HEK293 (cell line): ENCODE results near the gene MRPL19.

Experiments
- CTCF ChIA-PET: fragments of 350-600 bp; formaldehyde crosslinking; extraction: SDS; loops from one replicate; lab custom pipeline; 2021; ENCODE audit warnings: antibody characterized with exemption; lab: Yijun Ruan, JAX
- POLR2A ChIA-PET: fragments of 300-600 bp; formaldehyde crosslinking; extraction: SDS; loops from one replicate; lab custom pipeline; 2020; ENCODE audit warnings: antibody characterized with exemption, inconsistent platforms; lab: Yijun Ruan, JAX
- H3K27ac ChIP-seq: fragments of 200-500 bp; sonication (Bioruptor generic); 2 replicates; pipeline ENCODE4 v1.5.1; 2014; ENCODE audit warnings: low read depth, low read length, control low read depth, inconsistent platforms; ENCODE audit errors: extremely low read depth
- H3K36me3 ChIP-seq, 2 experiments: fragments of 200-500 bp in 1 of 2; sonication (Bioruptor generic) in 1 of 2; 1 replicate in 1 of 2; 2 replicates in 1 of 2; pipeline ENCODE4 v1.5.1; 2014 to 2017; ENCODE audit warnings: inconsistent platforms in 2 of 2, low read length in 2 of 2; ENCODE audit not compliant: control insufficient read depth in 2 of 2, insufficient read depth in 1 of 2
- H3K4me1 ChIP-seq: fragments of 200-500 bp; sonication (Bioruptor generic); 2 replicates; pipeline ENCODE4 v1.5.1; 2014; ENCODE audit warnings: mild to moderate bottlenecking, low read length, inconsistent platforms; ENCODE audit not compliant: control insufficient read depth, insufficient read depth
- H3K4me3 ChIP-seq: 2 replicates; pipeline ENCODE4 v1.5.1; 2011; ENCODE audit warnings: low read depth, mild to moderate bottlenecking, control low read depth, low read length, moderate library complexity
- H3K9me3 ChIP-seq: fragments of 200-500 bp; sonication (Bioruptor generic); 2 replicates; pipeline ENCODE4 v1.5.1; 2014; ENCODE audit warnings: low read depth, low read length, inconsistent platforms; ENCODE audit not compliant: control insufficient read depth, insufficient read depth
- HIC1 ChIP-seq: fragments of 450-650 bp; formaldehyde crosslinking; IDR thresholded peaks from 2 replicates; pipeline ENCODE4 v1.5.1; 2016; ENCODE audit warnings: missing biosample characterization, missing genetic modification characterization
- KLF16 ChIP-seq: fragments of 450-650 bp; formaldehyde crosslinking; IDR thresholded peaks from 2 replicates; pipeline ENCODE4 v1.5.1; 2017; ENCODE audit warnings: missing biosample characterization, missing genetic modification characterization
- ZBTB1 ChIP-seq: fragments of 450-650 bp; formaldehyde crosslinking; IDR thresholded peaks from 2 replicates; pipeline ENCODE4 v1.5.1; 2016; ENCODE audit warnings: missing biosample characterization, missing genetic modification characterization
- ZBTB21 ChIP-seq: fragments of 450-650 bp; formaldehyde crosslinking; IDR thresholded peaks from 2 replicates; pipeline ENCODE4 v1.5.1; 2017; ENCODE audit warnings: missing biosample characterization, missing genetic modification characterization
- ZEB2 ChIP-seq: fragments of 450-650 bp; formaldehyde crosslinking; IDR thresholded peaks from 2 replicates; pipeline ENCODE4 v1.5.1; 2016; ENCODE audit warnings: missing biosample characterization, missing genetic modification characterization
- ZFP3 ChIP-seq: fragments of 450-650 bp; formaldehyde crosslinking; IDR thresholded peaks from 2 replicates; pipeline ENCODE4 v1.5.1; 2016; ENCODE audit warnings: low read depth, missing biosample characterization, missing genetic modification characterization
- ZFP37 ChIP-seq: fragments of 450-650 bp; formaldehyde crosslinking; IDR thresholded peaks from 2 replicates; pipeline ENCODE4 v1.5.1; 2016; ENCODE audit warnings: missing biosample characterization, missing genetic modification characterization
- ZNF248 ChIP-seq: fragments of 450-650 bp; formaldehyde crosslinking; IDR thresholded peaks from 2 replicates; pipeline ENCODE4 v1.5.1; 2017; ENCODE audit warnings: missing biosample characterization, missing genetic modification characterization
- ZNF266 ChIP-seq: fragments of 450-650 bp; formaldehyde crosslinking; IDR thresholded peaks from 2 replicates; pipeline ENCODE4 v1.5.1; 2016; ENCODE audit warnings: missing biosample characterization, missing genetic modification characterization, low read depth
- ZNF544 ChIP-seq: fragments of 450-650 bp; formaldehyde crosslinking; IDR thresholded peaks from 2 replicates; pipeline ENCODE4 v1.5.0; 2017; ENCODE audit warnings: missing biosample characterization, missing genetic modification characterization
- ZNF549 ChIP-seq: fragments of 450-650 bp; IDR thresholded peaks from 2 replicates; pipeline ENCODE4 v1.5.1; 2018; ENCODE audit warnings: missing biosample characterization, missing genetic modification characterization, mild to moderate bottlenecking, inconsistent platforms, moderate library complexity
- ZNF558 ChIP-seq: fragments of 450-650 bp; formaldehyde crosslinking; IDR thresholded peaks from 2 replicates; pipeline ENCODE4 v1.5.1; 2016; ENCODE audit warnings: missing biosample characterization, missing genetic modification characterization
- ZNF560 ChIP-seq: fragments of 450-650 bp; formaldehyde crosslinking; IDR thresholded peaks from 2 replicates; pipeline ENCODE4 v1.5.1; 2017; ENCODE audit warnings: missing biosample characterization, missing genetic modification characterization, borderline replicate concordance
- ZNF610 ChIP-seq: fragments of 450-650 bp; formaldehyde crosslinking; IDR thresholded peaks from 2 replicates; pipeline ENCODE4 v1.5.1; 2016; ENCODE audit warnings: missing biosample characterization, missing genetic modification characterization, borderline replicate concordance
- ZNF621 ChIP-seq: fragments of 450-650 bp; formaldehyde crosslinking; IDR thresholded peaks from 2 replicates; pipeline ENCODE4 v1.5.1; 2017; ENCODE audit warnings: missing biosample characterization, missing genetic modification characterization
- ZNF623 ChIP-seq: fragments of 450-650 bp; formaldehyde crosslinking; IDR thresholded peaks from 2 replicates; pipeline ENCODE4 v1.5.1; 2016; ENCODE audit warnings: missing biosample characterization, missing genetic modification characterization
- ZNF654 ChIP-seq: fragments of 450-650 bp; formaldehyde crosslinking; IDR thresholded peaks from 2 replicates; pipeline ENCODE4 v1.5.1; 2016; ENCODE audit warnings: low read depth, missing biosample characterization, missing genetic modification characterization
- ZNF664 ChIP-seq: fragments of 450-650 bp; formaldehyde crosslinking; IDR thresholded peaks from 2 replicates; pipeline ENCODE4 v1.5.1; 2016; ENCODE audit warnings: missing biosample characterization, missing genetic modification characterization
- ZNF791 ChIP-seq: fragments of 450-650 bp; formaldehyde crosslinking; IDR thresholded peaks from 2 replicates; pipeline ENCODE4 v1.5.1; 2016; ENCODE audit warnings: missing biosample characterization, missing genetic modification characterization
- ZNF830 ChIP-seq: fragments of 450-650 bp; IDR thresholded peaks from 2 replicates; pipeline ENCODE4 v1.5.0; 2018; ENCODE audit warnings: missing biosample characterization, missing genetic modification characterization, low read depth, mild to moderate bottlenecking, moderate library complexity
- TF ChIP-seq, protein P1 (sequence below): fragments of 450-650 bp; formaldehyde crosslinking; IDR thresholded peaks from 2 replicates; pipeline ENCODE4 v1.5.1; 2016; ENCODE audit warnings: missing biosample characterization, missing genetic modification characterization, borderline replicate concordance
- TF ChIP-seq, protein P2 (sequence below): fragments of 450-650 bp; formaldehyde crosslinking; IDR thresholded peaks from 2 replicates; pipeline ENCODE4 v1.5.1; 2017; ENCODE audit warnings: missing biosample characterization, missing genetic modification characterization

Gene MRPL19

DNA sequence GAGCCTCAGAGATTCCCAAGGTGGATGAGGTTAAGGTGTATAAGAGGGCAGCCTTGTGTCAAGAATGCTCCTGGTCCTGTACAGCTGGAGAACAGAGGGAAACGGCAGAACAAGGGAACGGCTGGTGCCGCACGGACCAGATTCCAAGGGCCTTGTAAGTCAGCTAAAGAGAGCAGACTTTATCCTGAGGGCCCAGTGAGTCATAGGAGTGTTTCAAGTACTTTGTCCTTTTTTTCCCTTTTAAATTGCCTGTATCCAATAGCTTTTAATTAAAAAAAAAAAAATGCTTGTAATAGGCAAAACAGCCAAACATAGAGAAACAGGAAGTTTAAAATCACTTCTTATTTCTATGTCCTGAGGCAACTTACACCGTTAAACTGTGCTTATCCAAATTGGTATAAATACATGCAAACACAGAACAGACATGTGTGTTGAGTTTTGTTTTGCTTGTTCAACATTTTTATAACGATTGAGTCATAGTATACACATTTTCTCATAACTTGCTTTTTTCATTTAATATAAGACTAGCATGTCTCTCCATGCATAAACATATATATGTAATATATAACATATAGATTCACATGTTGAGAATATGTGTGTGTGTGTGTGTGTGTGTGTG is 43.8 kb upstream of the MRPL19 start:
- TF ChIP-seq ZNF549 (no peak), ZNF558 (tag by site-specific recombination) (no peak), ZEB2 (no peak), ZNF544 (tag by site-specific recombination) (no peak), ZNF791 (tag by site-specific recombination) (no peak), ZFP3 (tag by site-specific recombination) (no peak), ZBTB21 (tag by site-specific recombination) (no peak), ZNF266 (tag by site-specific recombination) (no peak), ZNF830 (tag by site-specific recombination) (no peak), KLF16 (no peak), ZNF248 (tag by site-specific recombination) (no peak)
- TF ChIP-seq, protein P1, sequence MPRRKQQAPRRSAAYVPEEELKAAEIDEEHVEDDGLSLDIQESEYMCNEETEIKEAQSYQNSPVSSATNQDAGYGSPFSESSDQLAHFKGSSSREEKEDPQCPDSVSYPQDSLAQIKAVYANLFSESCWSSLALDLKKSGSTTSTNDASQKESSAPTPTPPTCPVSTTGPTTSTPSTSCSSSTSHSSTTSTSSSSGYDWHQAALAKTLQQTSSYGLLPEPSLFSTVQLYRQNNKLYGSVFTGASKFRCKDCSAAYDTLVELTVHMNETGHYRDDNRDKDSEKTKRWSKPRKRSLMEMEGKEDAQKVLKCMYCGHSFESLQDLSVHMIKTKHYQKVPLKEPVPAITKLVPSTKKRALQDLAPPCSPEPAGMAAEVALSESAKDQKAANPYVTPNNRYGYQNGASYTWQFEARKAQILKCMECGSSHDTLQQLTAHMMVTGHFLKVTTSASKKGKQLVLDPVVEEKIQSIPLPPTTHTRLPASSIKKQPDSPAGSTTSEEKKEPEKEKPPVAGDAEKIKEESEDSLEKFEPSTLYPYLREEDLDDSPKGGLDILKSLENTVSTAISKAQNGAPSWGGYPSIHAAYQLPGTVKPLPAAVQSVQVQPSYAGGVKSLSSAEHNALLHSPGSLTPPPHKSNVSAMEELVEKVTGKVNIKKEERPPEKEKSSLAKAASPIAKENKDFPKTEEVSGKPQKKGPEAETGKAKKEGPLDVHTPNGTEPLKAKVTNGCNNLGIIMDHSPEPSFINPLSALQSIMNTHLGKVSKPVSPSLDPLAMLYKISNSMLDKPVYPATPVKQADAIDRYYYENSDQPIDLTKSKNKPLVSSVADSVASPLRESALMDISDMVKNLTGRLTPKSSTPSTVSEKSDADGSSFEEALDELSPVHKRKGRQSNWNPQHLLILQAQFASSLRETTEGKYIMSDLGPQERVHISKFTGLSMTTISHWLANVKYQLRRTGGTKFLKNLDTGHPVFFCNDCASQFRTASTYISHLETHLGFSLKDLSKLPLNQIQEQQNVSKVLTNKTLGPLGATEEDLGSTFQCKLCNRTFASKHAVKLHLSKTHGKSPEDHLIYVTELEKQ (tag by site-specific recombination): no peak
- Histone ChIP-seq H3K27ac (no peak overlapping the region), H3K9me3 (no peaks in the 10 kb centered on the region), H3K4me1 (no peaks in the 10 kb centered on the region), H3K36me3 (no peaks in the 10 kb centered on the region), H3K4me3 (no peak overlapping the region)
- CTCF ChIA-PET: interaction anchor here (0.6 to 5.4 kb wide), 4 partner anchors 27 to 535 kb away, joined by 5 to 48 read pairs (median 6); no protein-coding TSS in a partner anchor
- POLR2A ChIA-PET: interaction anchor here (0.6 kb wide), 1 partner anchor 66 kb away, joined by 3 read pairs; no protein-coding TSS in a partner anchor

DNA sequence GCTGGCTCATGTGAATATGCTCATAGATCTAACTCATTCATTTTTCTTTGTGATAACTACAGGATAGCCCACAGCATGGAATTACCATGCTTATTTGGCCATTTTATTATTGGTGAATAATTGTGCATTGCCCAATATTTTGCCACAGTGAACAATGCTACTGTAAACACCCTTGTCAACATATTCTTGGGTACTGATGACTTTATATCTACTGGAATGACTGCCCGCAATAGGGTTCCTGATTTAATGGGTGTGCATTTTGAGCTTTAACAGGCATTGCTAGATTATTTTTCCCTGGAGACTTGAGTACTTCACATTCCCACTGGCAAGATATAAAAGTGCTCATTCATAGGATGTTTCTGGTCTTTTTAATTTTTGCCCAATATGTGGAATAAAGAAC is 43.1 kb upstream of the MRPL19 start:
- CTCF ChIA-PET: interaction anchor here (0.7 to 5.4 kb wide), 4 partner anchors 42 to 536 kb away, joined by 3 to 48 read pairs (median 6); no protein-coding TSS in a partner anchor
- TF ChIP-seq ZNF621 (tag by site-specific recombination) (no peak), ZNF610 (tag by site-specific recombination) (no peak), ZNF623 (tag by site-specific recombination) (no peak), ZNF664 (no peak), ZNF654 (tag by site-specific recombination) (no peak), ZNF560 (tag by site-specific recombination) (no peak), HIC1 (tag by site-specific recombination) (no peak), ZBTB1 (no peak), ZFP37 (tag by site-specific recombination) (no peak)
- TF ChIP-seq, protein P2, sequence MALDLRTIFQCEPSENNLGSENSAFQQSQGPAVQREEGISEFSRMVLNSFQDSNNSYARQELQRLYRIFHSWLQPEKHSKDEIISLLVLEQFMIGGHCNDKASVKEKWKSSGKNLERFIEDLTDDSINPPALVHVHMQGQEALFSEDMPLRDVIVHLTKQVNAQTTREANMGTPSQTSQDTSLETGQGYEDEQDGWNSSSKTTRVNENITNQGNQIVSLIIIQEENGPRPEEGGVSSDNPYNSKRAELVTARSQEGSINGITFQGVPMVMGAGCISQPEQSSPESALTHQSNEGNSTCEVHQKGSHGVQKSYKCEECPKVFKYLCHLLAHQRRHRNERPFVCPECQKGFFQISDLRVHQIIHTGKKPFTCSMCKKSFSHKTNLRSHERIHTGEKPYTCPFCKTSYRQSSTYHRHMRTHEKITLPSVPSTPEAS (tag by site-specific recombination): no peak
- Histone ChIP-seq H3K27ac (no peak overlapping the region), H3K4me3 (no peak overlapping the region), H3K4me1 (no peaks in the 10 kb centered on the region), H3K36me3 (no peaks in the 10 kb centered on the region), H3K9me3 (no peaks in the 10 kb centered on the region)
- POLR2A ChIA-PET: interaction anchor here (0.6 kb wide), 1 partner anchor 66 kb away, joined by 3 read pairs; no protein-coding TSS in a partner anchor
